ENCODE results near the gene SSPN. TPM values are rescaled to one million over a fixed set of nuclear protein-coding genes. Genes with fewer than 3 reads are reported as not detected.
A peak's percentile ranks its signal among the peaks of the same experiment; 100 is the strongest.

SSPN gene
- total RNA-seq, 1 experiment from 2014 or later: 1.3 TPM

GRCh38 chr12:26285401-26285800, 90.0 kb downstream of the SSPN start:
- DNase-seq (ENCODE audit: low spot score): no peak

GRCh38 chr12:26286186-26286585, 90.8 kb downstream of the SSPN start:
- DNase-seq (ENCODE audit: low spot score): peak; percentile 20

- DNase-seq (ENCODE audit: low spot score): peak; percentile 76
Measured at GRCh38 chr12:26287671-26288381, 92.5 kb downstream of the SSPN start.

- DNase-seq (ENCODE audit: low spot score): no peak
Measured at GRCh38 chr12:26290565-26290964, 95.2 kb downstream of the SSPN start.

- DNase-seq (ENCODE audit: low spot score): no peak
Measured at GRCh38 chr12:26292596-26292995, 97.2 kb downstream of the SSPN start.

- no peak for DNase-seq (ENCODE audit: low spot score)
Measured at GRCh38 chr12:26293612-26294011, 98.2 kb downstream of the SSPN start.

- DNase-seq (ENCODE audit: low spot score): no peak
Measured at GRCh38 chr12:26295001-26295400, 99.6 kb downstream of the SSPN start.

- DNase-seq (ENCODE audit: low spot score): no peak
Measured at GRCh38 chr12:26297396-26298070, 102.2 kb downstream of the SSPN start.

- peak; percentile 88 for DNase-seq (ENCODE audit: low spot score)
Measured at GRCh38 chr12:26298785-26299621, 103.6 kb downstream of the SSPN start.

- DNase-seq (ENCODE audit: low spot score): no peak
Measured at GRCh38 chr12:26299751-26300150, 104.4 kb downstream of the SSPN start.

Other genes with a start within 250 kb of the SSPN start
- gene RASSF8, start 236.9 kb upstream of the SSPN start, total RNA-seq (2014; rRNA removed; shearing (Covaris generic)): 19.7 and 21.2 TPM in 2 replicates
- gene BHLHE41, start 70.5 kb upstream of the SSPN start, total RNA-seq (2014; rRNA removed; shearing (Covaris generic)): 0.21 and 0.41 TPM in 2 replicates

All from A172 (cell line).